Subcutaneous adipose tissue (tissue), 4 donors: ENCODE data around the gene CSNK1A1. TPM values are rescaled to one million over a fixed set of nuclear protein-coding genes. Genes with fewer than 3 reads are reported as not detected.

ENCODE experiments used
- total RNA-seq, 4 donors: library from RNA; depleted of rRNA; stranded (reverse); fragments of >200 nt; gene quantifications; one replicate each; pipeline ENCODE4 v1.1.0, GENCODE V29; 2016
- TF ChIP-seq, protein P1 (sequence below): fragments of 450-650 bp; IDR thresholded peaks from one replicate; pipeline ENCODE4 v1.5.1; 2016; ENCODE audit warnings: low read depth, mild to moderate bottlenecking, control low read depth, antibody characterized with exemption, moderate library complexity

The CSNK1A1 gene
- total RNA-seq, 4 donors from 2014 or later, result 149 to 210 (median 162) TPM

DNA sequence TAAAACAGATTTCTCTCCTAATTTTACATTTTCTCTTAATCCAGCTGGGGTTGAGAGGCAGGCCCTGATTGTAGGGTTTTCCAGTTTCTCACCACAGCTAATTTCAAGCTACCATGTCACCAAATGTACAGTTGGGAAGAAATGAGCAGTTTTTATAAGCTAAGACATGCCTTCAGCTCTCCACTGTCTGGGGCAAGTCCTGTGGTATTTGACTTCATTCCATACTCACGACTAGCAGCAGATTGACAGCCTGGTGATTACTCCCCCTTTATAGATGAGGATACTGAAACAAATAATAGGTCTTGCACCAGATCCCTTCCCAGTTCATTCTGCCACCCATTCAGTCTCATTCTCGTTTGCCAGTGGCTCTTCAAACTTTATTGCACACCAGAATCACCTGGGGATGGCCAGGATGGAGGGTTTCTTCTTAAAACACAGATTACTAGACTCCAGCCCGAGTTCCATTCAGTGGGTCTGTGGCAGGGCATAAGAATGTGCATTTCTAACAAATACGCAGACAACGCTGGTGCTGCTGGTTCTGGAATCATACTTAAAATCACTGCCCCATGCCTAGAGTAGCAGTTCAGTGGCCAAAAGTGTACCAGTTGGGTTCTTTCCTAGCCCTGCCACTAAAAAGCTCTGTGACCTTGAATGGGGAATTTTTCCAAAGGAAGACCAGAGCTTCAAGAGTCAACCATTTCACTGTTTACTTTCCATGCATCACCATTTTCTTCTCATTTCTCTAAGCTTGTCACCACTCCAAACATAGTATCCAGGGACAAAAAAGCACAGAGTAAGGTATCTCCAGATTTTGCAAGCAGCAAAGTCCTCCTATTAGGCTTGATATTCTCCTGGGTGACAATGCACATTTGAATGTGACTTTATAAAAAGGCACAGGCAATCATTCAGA lies 64.3 kb downstream of the CSNK1A1 start:
- TF ChIP-seq, protein P1, sequence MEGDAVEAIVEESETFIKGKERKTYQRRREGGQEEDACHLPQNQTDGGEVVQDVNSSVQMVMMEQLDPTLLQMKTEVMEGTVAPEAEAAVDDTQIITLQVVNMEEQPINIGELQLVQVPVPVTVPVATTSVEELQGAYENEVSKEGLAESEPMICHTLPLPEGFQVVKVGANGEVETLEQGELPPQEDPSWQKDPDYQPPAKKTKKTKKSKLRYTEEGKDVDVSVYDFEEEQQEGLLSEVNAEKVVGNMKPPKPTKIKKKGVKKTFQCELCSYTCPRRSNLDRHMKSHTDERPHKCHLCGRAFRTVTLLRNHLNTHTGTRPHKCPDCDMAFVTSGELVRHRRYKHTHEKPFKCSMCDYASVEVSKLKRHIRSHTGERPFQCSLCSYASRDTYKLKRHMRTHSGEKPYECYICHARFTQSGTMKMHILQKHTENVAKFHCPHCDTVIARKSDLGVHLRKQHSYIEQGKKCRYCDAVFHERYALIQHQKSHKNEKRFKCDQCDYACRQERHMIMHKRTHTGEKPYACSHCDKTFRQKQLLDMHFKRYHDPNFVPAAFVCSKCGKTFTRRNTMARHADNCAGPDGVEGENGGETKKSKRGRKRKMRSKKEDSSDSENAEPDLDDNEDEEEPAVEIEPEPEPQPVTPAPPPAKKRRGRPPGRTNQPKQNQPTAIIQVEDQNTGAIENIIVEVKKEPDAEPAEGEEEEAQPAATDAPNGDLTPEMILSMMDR, result no peak

DNA sequence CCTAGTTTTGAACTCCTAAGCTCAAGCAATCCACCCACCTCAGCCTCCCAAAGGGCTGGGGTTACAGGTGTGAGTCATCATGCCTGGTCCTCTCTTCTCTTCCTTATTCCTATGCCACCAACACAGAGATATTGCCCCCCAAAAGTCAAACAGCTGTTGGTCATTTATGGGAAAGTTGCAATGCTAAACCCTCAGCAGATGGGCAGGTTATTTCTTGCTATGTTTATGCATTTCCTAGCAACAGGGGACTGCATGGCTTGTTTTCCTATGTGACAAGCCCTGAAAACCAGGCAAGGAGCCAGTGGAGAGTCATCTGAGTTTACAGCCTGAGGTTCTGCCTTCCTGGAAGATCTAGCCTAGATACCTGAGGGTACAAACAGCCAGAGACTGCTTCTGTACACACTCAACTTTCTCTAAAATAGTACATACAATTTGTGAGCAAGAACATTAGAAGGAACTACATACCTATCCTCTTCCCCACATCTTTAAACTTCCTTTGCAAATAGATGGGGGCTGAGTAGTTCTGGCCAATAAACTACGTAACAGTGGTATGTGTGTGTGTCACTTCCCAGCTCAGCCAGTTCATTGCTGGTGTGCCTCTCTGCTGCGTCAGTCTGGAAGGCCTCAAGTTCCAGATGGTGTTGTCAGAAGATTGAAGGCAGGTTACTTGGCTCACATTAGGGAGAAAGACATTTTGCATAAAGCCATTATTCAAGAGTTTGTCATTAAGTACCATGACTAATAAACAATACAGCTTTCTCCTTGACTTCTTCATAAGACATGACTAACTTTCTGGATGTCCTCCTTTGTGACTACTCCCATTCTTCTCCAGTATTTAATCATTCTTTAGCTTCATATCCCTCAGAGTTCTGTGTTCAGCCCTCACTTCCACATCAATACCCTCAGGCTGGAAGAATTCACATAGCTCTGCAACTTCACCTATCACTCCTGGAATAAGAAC lies 65.3 kb downstream of the CSNK1A1 start:
- TF ChIP-seq, protein P1, result no peak

DNA sequence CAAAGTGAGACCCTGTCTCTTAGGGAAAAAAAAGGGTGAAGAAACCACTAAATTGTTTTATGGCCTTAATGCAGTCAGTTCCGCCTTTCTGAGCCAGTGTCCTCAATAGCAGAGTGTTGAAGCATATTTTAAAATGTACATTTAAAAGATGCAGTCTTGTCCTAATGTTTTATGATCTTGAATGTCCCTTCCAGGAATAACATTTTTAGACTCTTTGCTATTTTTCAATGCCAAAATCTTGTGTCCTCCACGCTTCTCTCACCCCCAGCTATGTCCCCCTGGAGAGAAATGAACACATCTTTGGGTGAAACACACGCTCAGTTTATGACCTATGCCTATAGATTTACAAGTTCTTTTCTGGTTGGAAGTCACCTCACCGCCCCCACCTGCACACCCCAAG lies 69.8 kb downstream of the CSNK1A1 start:
- TF ChIP-seq, protein P1, result no peak

DNA sequence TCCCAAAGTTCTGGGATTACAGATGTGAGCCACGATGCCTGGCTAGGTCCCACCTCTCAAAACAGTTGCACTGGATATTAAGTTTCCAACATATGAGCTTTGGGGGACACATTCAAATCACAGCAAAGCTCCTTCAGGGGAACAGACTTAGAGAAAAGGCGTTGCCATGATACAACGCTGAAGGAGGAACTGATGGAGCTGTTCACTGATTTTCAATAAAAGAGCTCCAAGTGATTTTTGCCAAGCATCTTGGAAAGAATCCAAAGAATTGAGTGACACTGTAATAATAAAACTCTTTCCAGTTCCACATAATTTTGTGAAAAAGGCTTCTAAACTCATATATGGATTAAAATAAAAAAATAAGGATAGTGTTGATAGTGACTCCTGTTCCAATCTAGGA lies 72.5 kb downstream of the CSNK1A1 start:
- TF ChIP-seq, protein P1, result no peak

DNA sequence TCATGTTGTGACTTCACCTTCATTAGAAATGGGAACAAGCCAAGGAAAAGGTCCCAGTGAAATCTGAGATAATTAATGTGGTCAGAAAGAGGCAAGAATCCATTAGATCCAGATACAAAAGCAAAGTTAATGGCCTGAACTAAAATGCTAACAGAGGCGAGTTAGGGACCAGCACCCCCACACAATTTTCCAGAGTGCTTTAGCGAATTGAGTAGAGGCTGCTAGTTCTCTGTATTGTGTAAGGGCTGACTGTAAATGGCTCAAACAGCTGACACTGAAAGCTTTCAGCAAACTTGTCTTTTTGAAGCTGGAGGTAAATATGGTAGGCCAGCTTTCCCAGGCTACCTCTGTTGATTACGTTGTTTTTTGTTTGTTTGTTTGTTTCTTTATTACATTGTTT lies 75.5 kb downstream of the CSNK1A1 start:
- TF ChIP-seq, protein P1, result no peak

DNA sequence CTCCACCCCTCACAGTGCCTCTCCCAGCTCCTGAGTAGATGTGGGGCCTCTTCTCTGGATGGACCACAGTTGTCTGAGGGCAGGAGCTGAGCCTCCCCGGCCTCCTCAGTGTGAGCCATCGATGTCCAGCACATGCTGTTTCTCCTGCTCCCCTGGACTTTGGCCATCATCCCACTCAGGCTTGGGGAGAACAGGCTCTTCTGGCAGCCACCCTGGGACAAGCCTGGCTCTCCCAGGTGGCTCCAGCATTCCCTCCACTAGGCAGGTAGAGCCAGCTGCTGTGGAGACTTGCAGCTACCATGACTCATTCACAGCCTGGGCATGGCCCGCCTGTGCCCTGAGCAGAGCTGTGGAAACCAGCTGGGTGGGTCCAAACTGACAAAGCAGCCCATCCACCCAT lies 77.0 kb downstream of the CSNK1A1 start:
- TF ChIP-seq, protein P1, result no peak

DNA sequence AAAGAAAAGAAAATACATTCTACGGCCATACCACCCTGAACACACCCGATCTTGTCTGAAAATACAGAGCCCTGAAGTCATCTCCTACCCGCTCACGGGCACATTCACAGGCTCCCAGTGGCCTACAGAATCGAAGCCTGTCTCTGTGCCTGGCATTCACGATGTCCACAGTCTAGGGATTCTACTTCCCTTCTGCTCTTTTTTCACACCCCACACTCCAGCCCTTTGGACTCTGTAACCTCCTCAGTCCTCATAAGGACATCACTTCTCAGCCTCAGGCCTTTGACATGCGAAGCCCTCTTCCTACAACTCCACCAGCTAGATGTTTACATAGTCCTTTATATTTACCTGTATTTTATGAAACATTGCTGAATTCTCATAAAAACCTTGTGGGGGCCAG lies 77.8 kb downstream of the CSNK1A1 start:
- TF ChIP-seq, protein P1, result no peak
